Measurements from ENCODE around the gene CCDC34.
"Not testable (repeated sequence)": the region's sequence is repeated elsewhere in the genome, so short reads cannot be mapped to it uniquely, and the experiment has no call there.

The CCDC34 gene

DNA sequence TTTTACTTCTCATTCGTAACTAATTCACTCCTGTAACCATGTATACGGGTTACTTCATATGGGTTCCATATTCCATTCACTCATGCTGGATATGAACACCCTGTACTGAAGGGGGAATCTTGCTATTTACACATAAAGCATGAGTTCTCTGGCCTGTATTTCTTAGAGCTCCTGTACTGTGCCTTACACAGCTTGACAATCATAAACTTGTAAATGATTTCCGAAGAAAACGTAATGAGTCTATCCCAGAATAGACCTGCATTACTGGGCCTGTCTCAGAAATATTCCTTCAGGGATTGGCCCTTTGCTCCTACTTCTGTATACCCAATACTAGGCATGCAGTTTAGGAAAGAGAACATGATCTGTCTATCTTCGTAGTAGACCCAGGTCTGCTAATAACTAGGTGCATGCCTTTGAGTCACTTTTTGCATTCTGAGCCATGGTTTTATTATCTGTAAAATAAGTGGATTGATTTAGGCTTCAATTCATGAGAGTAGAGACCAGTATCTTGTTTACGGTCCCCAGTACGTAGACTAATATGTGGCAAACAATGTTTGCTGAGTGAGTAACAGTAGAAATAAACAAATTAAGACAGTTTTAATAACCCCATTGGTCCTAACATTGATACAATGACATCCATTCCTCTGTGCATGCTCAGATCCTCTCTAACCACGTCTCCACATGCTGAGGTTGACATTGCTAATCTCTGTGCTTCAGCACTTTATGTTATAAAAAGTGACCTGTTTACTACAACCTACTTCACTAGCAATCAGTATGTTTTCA is 1.2 kb downstream of the CCDC34 start:
- DNase-seq (ENCODE audit: low read depth) = no peak

DNA sequence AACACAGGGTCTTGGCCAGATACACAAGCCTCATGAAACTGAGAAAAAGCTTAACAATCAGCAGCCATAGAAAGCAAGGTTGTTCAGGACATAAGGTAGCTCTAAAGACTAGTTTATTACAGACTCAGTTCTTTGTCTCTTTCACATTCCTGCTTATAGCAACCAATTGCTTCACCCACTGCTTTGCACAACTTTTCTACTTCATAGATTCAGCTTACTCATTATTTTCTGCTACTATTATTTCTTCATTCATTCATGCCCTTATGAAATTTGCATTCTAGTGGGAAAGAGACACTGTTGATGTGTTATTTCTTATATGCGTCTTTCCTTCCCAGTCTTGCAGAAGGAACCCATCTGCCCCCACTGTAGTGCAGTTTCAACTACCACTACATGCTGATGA is 4.7 kb downstream of the CCDC34 start:
- no peak for DNase-seq (ENCODE audit: low read depth)

DNA sequence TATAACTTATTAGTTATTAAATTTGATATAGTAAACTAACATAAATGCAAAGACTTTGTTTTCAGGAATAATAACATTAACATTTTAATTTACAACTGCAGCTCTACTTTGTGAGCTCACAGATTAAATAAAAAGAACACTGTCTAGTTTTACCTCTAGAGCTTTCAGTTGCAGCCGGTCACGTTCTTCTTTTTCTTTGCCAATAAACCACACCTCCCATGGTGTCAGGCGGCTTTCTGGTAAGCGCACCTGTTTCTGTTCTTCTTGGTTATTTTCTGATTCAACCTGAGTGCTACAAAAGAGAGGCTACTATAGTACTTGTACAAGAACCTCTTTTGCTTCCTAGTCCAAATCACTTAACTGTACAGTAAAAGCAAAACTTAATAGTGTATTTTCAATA is 5.8 kb downstream of the CCDC34 start:
- DNase-seq (ENCODE audit: low read depth) = no peak

DNA sequence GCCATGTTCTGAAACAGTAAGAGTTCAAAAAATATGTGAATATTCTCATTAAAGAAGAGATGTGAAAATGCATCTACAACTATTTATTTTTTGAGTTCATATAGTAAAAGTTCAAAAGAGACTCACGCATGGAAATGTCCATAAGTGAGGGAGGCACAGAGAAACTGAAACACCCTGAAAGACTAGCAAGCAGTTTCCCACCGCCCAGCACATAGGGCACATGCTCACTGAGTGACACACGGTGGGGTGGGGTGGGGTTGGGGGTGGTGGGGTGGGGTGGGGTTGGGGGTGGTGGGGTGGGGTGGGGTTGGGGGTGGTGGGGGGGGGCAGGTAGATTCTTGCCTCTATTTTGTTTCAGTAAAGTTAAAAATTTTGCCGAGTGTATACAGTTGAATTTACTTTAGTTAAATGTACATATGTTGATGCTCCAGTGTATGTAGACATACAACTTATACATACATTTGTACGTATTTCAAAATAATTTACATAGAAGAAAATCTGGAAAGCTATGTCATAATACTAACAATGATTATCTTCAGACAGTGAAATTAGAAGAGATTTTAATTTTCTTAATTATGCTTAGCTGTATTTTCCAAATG is 6.3 kb downstream of the CCDC34 start:
- DNase-seq (ENCODE audit: low read depth) = no peak

DNA sequence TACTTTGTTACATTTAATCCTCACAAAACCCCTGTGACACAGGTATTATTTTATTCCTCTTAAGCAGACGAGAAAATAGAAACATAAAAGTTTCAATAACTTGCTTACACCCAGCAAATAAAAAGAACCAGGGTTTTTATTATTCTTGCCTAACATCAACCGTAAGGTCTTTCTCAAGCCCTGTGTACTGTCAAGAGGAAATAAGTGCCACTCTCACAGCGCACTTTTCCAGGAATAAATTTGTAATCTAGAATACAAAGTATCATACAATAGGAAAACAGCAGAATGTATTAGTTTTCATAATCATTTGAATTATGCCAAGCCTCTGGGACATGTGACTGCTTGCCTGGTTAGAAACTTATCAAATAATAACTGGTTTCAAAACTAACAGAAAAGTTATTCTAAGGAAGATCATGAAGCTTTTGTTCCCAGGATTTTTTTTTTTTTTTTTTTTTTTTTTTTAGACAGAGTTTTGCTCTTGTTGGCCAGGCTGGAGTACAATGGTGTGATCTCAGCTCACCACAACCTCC is 7.4 kb downstream of the CCDC34 start:
- DNase-seq (ENCODE audit: low read depth) = no peak

DNA sequence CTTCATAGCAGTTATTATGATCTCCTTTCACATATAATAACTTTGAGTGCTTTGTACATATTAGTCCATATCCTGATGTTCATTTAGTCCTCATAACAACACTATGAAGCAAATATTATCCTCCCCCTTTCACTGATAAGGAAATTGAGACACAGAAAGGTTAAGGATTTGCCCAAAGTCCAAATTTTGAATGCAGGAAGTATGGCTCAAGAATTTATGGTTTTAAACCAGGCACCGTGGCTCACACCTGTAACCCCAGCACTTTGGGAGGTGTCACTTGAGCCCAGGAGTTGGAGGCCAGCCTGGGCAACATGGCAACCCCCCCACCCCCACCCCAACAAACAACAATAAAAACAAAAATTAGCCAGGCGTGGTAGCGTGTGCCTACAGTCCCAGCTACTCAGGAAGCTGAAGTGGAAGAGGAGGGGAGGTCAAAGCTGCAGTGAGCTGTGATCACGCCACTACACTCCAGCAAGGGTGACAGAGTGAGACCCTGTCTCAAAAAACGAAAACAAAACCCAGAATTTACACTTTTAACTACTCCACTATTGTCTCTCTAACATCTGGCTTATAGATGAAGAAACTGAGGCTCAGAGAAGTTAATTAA is 8.6 kb downstream of the CCDC34 start:
- no peak for DNase-seq (ENCODE audit: low read depth)

DNA sequence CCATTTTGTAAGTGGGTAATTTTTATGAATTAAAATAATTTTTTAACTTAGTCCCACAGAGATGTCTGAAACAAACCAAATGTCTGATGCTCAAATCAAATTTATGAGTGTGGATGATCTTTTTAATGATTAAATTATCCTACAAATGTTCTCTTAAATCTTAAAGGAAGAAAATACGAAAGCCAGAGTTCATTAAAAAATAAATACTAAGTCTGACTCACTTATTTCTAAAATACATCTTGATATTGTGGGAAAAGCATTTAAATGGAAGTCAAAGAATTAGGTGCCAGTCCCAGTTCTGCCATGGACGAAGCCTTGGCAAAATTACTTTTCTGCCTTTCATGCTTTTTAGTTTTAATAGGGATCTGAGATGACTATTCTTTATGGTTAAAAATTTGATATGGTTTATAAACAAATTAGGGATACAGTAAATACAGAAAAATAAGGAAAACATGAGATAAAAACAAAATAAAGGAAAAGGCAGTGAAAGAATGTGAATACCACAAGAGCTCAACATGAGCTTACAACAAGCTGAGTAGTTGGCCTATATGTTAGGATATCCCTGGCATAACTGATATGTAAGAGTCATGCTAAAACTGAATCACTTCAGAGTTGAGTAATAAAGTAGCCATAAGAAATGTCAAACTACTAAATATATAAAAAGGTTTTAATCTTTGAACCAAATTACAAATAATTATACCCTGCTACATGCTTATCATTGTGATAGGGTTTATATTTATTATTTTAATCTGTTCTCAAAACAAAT is 9.2 kb downstream of the CCDC34 start:
- DNase-seq (ENCODE audit: low read depth) = no peak

DNA sequence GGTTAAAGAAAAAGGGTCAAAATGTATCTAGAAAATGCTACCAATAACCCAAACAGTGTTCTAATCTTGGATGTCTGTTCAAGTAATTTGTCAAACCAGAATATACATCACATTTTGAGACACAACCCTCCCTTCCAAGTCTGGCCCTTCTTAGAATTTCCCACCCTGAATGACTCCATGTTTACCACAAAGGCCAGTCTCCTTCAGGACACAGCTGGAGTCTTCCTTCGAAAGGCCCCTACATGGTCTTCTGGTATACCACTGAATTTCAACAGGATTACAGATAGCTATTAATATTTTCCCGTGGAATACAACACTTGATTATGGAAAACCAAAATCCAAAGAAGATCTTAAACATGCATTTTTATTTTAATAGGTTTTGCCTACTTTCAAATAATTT is 10.2 kb downstream of the CCDC34 start:
- no peak for DNase-seq (ENCODE audit: low read depth)

DNA sequence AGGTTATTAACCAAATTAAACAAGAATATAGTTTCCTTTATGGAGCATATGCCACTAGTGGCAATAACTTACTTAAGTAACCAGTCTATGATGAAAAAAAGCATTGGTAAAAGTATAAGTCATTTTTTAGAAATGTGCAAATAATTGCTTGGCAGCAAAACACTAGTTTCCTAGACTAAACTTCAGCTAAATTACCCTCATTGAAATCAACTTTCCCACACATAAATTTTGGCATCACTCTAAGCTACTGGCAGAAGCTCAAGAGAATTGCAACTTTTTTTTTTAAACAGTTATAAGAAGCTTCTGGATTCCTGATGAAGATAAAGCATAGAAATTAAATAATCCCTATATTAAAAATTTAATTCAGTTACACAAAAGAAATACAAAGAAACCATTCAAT is 12.5 kb downstream of the CCDC34 start:
- DNase-seq (ENCODE audit: low read depth) = no peak

DNA sequence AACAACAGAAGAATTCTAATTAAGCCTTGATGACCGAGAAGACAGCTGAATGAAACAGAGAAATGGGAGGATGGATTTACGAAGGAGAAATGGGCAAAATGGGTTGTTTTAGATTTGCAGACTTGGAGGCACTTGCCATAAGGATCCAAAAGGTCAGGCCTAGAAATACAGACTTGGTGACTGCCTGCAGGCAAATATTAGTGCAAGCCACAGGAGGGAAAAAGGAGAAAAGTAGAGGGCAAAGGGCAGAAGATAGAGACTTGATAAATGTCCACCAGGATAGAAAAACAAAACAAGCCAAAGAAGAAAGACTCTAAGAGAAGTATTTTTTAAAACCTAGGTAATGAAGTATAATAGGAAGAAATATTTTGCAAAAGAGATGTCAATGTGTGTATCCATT is 13.1 kb downstream of the CCDC34 start:
- no peak for DNase-seq (ENCODE audit: low read depth)

DNA sequence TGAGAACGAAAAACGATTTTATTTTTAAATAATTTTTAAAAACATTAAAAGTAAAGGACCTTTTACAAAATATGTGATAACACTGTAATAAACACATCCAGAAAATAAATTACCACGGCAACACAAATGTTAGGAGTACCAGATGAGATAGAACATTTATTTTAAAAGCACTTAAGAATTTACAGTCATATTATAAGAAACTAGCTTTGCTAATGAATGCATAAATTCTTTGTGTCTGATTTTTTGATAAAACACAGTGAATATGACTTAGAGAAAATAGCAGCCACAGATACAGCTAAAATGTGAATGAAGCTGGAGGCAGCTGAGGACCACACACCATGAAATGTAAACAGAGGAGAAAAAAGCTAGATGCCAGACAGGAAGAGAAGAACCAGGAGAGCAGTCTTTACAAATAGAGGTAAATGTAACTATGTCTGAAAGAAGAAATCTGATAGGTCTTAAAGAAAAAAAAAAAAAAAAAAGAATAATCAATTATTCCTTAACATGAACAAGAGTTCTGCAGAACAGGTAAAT is 14.6 kb downstream of the CCDC34 start:
- no peak for DNase-seq (ENCODE audit: low read depth)

DNA sequence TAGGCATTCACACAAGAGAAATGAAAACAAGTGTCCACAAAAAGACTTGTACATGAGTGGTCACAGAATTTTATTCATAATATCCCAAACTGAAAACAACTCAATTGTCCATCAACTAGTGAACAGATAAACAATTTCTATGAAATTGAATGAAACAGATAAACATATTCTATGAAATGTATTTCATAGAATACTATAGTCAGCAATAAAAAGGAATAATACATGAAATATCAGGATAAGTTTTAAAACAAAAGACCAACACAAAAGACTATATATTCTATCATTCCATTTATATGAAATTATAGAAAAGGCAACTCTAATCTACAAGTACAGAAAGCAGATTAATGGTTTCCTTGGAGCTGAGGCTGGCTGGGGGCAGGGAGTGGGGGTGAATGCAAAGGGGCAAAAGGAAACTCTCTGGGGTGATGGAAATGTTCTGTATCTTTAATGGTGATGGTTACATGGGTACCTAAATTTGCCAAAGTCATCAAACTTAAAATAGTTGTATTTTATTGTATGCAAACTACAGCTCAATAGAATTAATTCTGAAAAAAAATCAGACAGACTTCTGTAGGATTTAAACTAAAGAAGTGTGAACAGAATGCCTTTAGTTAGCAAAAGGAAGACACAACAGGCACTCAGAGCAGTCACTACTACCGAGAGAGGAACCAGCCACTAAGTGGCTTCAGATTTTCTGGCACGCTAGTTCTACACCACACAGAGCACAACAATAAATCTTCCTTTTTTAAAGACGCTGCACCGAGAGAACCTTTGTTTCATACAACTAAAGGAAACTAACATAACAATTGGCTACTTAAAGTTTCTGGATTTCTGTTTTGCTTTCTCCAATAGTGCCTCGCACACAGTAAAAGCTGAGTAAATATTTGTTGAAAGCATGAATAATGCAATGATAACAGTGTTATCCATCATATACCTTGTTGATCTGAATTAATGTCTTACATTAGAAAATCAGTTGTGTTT is 15.4 kb downstream of the CCDC34 start:
- DNase-seq (ENCODE audit: low read depth) = no peak

DNA sequence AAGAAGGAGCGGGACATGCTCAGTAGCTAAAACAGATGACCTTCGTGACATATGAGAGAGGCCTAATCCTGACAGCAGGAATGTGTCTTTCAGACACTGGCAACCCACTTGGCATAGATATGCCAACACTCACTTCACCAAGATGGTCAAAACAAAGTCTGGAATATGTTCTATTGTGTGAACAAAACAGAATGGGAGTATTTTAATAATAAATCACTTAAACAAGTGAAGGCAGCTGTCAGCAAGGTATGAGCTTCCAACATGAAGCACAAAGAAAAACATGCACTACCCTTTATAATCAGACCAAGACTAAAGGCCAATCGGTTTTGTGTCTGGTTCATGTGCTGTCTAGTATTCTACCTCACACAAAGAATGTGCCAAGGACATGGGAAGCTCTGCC is 23.1 kb downstream of the CCDC34 start:
- DNase-seq (ENCODE audit: low read depth) = no peak

DNA sequence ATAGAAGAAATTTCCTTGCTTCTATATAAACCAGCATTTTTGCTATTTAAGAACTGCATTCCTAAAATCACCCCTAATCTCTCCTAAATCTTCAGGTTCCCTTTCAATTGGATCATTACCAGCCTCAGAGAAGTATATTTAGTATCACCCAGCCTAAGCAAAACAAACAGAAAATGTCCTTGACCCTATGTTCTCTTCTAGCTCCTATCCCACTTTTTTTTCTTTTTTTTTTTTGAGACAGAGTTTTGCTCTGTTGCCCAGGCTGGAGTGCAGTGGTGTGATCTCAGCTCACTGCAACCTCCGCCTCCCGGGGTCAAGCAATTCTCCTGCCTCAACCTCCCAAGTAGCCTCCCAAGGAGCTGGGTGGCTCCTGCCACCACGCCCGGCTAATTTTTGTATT is 28.3 kb downstream of the CCDC34 start:
- not testable (repeated sequence) for DNase-seq (ENCODE audit: low read depth)

DNA sequence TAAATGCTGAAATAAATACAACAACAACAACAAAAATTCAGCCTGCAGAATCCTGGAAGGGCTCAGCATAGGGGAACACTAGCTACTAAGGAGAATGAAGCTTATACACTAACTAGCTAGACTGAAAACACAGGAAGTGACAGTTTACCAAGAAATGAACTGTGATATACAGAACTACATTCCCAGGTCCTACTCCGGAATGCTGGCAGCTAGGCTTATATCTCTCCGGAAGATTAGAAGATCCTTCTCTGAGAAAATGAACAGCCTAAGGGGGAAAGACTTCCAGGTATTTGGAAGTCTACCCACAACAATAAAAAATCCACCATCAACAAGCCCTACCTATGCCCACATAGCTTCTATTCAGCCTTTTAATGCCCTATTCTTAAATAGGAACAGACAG is 31.0 kb downstream of the CCDC34 start:
- DNase-seq (ENCODE audit: low read depth) = no peak

DNA sequence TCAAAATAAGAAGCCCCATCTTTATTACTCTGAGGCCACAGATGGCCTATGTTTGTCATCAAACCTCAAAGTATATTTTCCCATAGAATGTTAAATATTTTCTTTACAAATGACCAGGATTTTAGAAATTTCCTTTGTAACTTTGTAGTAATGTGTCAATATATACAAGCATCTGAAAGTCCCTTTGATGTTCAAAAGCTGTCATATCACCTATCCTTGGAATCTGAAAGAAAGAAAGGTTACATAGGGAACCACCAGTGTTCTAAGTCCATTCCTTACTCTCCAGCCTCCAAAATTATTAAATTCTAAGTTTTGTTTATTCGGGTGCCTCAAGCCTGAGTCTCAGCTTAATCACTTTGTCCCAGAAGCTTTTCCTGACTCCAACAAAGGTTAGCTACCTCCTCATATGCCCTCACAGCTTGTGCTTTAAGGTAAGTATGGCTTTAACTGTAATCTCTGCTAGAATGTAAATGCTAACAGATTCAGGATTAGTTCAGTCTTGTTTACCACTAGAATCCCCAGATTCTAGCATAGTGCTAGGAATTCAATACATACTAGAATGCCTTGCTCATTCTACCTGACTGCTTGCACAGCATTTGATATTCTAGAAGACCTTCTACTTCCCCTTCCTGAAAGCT is 32.3 kb downstream of the CCDC34 start:
- DNase-seq (ENCODE audit: low read depth) = no peak

DNA sequence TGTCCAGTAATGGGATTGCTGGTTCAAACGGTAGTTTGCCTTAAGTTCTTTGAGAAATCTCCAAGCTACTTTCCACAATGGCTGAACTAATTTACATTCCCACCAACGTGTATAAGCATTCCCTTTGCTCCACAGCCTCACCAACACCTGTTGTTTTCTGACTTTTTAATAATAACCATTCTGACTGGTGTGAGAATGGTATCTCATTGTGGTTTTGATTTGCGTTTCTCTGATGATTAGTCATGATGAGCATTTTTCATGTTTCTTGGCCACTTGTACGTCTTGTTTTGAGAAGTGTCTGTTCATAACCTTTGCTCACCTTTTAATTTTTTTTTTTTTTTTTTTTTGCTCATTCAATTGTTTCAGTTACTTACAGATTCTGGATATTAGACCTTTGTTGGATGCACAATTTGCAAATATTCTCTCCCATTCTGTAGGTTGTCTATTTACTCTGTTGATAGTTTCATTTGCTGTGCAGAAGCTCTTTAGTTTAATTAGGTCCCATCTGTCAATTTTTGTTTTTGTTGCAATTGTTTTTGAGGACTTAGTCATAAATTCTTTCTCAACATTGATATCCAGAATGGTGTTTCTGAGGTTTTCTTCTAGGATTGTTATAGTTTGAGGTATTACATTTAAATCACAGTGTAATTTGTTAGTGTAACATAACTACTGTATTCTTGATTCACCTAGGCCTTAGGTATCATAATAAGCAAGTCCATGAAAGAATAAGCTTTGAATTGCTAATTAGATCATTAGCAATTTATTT is 33.0 kb downstream of the CCDC34 start:
- no peak for DNase-seq (ENCODE audit: low read depth)

DNA sequence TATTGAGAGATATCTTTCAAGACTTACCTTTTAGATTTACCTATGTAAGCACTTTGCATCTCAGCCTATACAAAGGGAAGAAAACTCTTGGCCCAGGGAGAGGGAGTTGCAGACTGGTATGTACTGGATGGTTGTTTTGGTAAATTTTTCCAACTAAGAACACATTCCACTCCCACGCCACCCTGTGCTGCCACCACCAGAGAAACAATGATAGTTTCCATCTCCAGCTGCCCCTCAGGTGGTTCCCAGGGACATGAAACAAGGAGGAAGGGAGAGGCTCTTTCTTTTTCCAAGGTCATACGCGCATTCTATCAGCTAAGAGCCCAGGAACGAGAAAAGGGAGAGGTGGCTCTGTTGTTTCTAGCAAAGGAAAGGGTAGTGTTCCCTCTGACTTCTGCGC is 34.4 kb downstream of the CCDC34 start:
- DNase-seq (ENCODE audit: low read depth) = no peak

DNA sequence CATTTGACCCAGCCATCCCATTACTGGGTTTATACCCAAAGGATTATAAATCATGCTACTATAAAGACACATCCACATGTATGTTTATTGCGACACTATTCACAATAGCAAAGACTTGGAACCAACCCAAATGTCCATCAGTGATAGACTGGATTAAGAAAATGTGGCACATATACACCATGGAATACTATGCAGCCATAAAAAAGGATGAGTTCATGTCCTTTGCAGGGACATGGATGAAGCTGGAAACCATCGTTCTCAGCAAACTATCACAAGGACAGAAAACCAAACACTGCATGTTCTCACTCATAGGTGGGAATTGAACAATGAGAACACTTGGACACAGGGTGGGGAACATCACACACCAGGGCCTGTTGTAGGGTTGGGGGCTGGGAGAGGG is 36.0 kb downstream of the CCDC34 start:
- DNase-seq (ENCODE audit: low read depth) = not testable (repeated sequence)

DNA sequence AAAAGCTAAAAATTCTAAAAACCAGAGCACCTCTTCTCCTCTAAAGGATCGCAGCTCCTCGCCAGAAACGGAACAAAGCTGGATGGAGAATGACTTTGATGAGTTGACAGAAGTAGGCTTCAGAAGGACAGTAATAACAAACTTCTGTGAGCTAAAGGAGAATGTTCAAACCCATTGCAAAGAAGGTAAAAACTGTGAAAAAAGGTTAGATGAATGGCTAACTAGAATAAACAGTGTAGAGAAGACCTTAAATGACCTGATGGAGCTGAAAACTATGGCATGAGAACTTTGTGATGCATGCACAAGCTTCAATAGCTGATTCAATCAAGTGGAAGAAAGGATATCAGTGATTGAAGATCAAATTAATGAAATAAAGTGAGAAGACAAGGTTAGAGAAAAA is 40.8 kb downstream of the CCDC34 start:
- DNase-seq (ENCODE audit: low read depth) = not testable (repeated sequence)
